HK-2 (cell line): ENCODE results near the gene HINFP.
"Not testable (repeated sequence)": the region's sequence is repeated elsewhere in the genome, so short reads cannot be mapped to it uniquely, and the experiment has no call there.

Source experiments
- DNase-seq: peaks from one replicate; pipeline ENCODE4 v3.0.0-alpha.2; 2018; ENCODE audit not compliant: unreplicated experiment

HINFP gene

DNA sequence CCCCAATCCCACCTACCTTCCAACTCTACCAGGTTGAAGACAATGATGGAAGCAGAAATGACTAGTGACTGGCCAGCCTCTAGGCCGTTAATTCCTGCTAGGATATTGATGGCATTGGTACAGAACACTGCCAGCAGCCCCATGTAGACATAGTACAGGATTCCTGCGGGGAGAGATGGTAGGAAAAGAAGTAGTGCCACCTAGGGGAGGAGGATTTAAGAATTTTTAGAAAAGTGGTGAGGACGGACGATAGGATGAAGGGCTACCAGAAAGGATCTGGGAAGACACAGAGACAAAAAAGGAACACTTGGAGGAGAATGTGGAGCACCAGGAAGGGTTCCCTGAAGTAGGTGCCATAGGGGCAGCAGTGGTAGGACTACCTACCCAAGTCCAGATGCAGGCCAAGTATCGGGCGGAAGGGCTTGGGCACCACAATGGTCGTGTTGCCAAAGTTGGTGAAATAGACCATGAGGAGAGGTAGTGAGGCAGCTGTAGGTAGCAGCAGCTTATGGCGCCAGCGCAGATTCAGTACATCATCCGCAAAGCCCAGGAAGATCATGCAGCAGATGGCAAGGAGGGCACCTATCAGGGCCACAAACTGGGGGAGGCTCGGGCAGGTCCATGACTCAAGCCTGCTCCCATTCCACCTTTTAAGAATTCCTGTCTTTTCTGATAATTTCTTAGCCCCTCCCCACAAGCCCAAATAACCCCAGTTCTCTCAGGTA lies 21.0 kb upstream of the HINFP start:
- no peak for DNase-seq

DNA sequence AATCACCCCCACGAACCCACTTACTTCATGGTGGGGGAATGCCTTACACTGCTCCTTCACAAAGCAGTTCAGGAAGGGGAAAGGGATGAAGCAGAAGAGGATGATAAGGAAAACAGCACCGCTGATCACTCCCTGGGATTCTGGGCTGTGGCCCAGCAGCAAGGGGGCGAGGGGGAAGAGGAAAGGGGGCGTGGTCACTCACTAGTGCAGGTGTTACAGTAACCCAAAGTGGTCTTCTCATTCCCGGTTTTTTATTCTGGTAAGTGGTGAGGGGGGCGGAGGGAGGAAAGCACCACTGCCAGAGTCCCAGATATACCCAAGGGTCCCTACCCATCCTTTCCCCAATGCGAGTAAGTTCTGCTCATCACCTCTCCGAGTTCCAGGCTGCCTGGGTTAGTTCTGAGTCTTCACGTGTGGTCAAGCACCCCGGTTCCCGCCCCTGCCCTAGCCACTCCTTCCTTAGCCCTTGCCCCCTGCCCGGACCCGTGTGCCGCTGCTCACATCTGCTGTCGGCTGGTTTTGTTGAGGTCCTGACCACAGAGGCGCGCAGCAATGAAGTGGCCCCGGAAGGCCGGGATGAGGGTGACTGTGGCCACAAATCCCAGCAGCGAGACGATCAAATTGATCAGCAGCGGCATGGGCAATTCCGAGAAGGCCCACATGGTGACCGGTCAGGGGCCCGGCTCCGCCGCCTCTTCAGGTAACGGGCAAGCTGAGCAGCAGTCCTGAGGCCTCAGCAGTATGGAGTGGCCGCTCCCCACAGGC lies 20.2 kb upstream of the HINFP start:
- no peak for DNase-seq

GRCh38 chr11:119101759-119102423 lies 19.5 kb upstream of the HINFP start, which contains the start of gene DPAGT1:
Gene DPAGT1 (minus strand): TSS chr11:119101853. CDS start chr11:119101655, 198 bp downstream.
- peak; percentile 79 for DNase-seq

- DNase-seq, result not testable (repeated sequence)
These were observed 18.2 kb upstream of the HINFP start for GRCh38 chr11:119103161-119103664.

DNA sequence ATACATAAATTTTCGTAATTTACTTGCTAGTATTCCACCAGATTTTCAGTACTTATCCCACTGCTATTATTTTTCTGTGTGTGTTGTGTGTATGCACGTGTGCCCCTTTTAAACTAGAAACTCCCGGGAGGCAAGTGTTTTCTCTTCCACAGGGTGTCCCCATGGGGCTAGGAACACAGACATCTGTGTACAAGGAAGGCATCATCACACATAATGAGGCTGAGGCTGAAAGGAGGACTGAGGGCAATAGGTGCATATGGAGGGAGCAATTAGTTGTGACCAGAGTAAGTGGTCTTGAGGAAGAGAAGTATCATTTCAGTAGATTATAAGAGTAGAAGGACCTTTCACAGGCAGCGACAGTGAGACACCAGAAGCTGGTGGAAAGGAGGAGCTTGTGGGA lies 17.6 kb upstream of the HINFP start:
- no peak for DNase-seq

DNA sequence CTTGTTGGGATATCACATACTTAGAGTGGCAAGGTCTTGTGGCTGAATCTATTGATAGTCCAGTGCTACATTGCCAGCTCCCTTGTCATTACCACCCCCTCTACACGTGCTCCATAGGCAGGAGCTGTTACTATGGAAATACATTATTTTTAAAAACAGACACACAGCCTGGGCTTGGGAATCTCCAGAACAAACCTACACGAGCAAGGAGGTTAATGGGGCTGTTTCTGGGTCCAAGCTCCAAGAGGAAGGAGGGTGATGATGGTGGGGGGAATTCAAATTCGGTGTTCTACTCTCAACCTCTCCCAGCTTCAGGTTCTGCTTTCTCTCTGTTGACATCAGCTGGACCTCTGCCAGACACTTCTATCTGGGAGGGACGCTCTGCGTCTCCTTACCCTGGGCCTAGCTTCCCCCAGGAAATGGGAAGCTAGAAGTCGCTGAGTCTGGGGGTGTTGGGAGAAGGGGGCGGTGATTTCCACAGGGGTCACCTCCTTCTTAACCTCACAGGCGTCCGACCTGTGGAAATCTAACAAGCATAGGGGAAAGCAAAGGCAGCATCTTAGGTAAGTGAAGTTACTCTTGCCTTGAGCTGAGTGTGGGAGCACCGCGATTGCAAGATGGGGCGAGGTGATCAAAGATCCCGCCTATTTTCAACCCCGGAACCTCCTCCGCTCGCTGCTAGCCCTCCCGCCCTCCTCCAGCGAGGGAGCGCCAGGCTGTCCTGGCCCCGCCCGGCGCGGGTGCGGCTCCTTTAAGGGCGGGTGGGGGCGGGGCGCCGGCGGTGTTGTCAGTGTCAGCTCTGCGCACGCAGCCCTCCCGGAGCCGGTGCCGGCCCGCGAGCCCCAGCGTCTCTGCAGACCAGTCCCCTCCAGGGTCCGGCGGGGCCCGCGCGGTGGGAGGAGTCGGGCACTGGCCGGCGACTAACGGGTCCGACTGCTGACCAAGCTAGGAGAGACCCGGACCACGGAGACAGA lies 14.5 kb upstream of the HINFP start, which contains the start of gene C2CD2L:
TSS of gene C2CD2L (plus strand) at position 781 of the 974 bp plus-strand sequence. CDS start 398 bp downstream, outside the sequence.
- peak; percentile 84 for DNase-seq

DNA sequence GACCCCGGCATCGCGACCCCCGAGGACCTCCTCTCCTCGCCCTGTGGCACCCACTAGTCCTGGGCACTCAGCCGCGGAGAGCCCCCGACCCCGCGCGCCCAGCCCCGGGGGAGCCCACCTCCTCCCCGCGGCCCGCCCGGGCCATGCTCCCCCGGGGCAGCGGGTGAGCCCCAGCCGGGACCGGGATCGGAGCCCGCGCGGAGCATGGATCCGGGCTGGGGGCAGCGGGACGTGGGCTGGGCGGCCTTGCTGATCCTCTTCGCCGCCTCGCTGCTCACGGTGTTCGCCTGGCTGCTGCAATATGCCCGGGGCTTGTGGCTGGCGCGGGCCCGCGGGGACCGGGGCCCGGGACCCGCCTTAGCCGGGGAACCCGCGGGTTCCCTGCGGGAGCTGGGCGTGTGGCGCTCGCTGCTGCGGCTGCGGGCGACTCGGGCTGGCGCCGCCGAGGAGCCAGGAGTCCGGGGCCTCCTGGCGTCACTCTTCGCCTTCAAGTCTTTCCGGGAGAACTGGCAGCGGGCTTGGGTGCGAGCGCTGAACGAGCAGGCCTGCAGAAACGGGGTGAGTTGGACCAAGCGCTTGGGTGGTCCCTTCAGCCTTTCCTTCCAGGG lies 13.7 kb upstream of the HINFP start:
- no peak for DNase-seq

GRCh38 chr11:119108146-119108856 lies 13.1 kb upstream of the HINFP start:
- peak; percentile 34 for DNase-seq

- no peak for DNase-seq
These were observed 12.5 kb upstream of the HINFP start for GRCh38 chr11:119108857-119109221.

- DNase-seq, result no peak
These were observed 11.5 kb upstream of the HINFP start for GRCh38 chr11:119109843-119110242.

- DNase-seq, result no peak
These were observed 10.9 kb upstream of the HINFP start for GRCh38 chr11:119110439-119110838.

- no peak for DNase-seq
These were observed 9.9 kb upstream of the HINFP start for GRCh38 chr11:119111361-119111925.

DNA sequence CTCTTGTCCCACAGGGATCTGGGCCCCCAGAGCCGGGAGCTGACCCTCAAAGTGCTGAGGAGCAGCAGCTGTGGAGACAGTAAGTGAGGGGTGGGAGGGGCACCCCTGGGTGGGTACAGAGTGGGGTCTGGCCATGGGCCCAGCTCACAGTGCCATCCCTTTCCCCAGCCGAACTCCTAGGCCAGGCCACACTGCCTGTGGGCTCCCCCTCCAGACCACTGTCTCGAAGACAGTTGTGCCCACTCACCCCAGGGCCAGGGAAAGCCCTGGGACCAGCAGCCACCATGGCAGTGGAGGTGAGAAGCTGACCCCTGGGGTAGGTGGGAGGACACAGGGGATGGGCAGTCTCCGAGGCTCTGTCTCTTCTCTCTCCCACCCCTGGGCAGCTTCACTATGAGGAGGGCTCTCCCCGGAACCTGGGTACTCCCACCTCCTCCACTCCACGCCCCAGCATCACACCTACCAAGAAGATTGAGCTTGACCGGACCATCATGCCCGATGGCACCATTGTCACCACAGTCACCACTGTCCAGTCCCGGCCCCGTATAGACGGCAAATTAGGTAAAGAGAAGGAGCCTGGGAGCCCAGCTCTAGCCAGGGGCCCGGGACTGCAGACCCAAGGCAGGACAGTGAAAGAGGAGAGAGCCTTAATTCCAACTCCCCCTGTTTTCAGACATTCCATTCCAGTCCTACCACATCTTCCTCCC lies 8.9 kb upstream of the HINFP start:
- no peak for DNase-seq

DNA sequence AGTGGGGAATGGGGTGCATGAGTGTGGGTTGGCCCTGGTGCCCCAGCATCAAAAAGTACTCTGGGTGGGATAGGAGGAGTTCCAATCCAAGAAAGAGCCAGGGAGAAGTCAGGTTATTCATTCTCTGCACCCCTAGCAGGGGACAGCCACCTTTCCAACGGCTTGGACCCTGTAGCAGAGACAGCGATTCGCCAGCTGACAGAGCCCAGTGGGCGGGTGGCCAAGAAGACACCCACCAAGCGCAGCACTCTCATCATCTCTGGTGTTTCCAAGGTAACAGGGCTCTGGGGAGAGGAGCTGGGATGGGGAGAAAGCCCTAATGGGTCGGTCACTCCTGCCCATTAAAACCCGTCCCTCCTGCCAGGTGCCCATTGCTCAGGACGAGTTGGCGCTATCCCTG lies 7.7 kb upstream of the HINFP start:
- no peak for DNase-seq

- no peak for DNase-seq
These were observed 7.0 kb upstream of the HINFP start for GRCh38 chr11:119114351-119114750.

GRCh38 chr11:119115484-119116234 lies 5.7 kb upstream of the HINFP start:
- DNase-seq, result no peak

GRCh38 chr11:119116235-119116594 lies 5.2 kb upstream of the HINFP start:
- no peak for DNase-seq

- no peak for DNase-seq
These were observed 4.8 kb upstream of the HINFP start for GRCh38 chr11:119116601-119117000.
